Testis (tissue), 2 donors: ENCODE results near the gene ARHGEF10L.

Source experiments
- POLR2A ChIP-seq: fragments of 450-650 bp; IDR thresholded peaks from one replicate; pipeline ENCODE4 v1.6.1; 2017; ENCODE audit warnings: antibody characterized with exemption, mild to moderate bottlenecking, moderate library complexity
- TF ChIP-seq, protein P1 (sequence below), 3 experiments: fragments of 450-650 bp in 2 of 3; fragments of 200-600 bp in 1 of 3; sonication (generic) in 1 of 3; IDR thresholded peaks; one replicate each; pipeline ENCODE4 v1.5.1; 2016 to 2019; ENCODE audit warnings: antibody characterized with exemption in 3 of 3, mild to moderate bottlenecking in 2 of 3, moderate library complexity in 1 of 3

DNA sequence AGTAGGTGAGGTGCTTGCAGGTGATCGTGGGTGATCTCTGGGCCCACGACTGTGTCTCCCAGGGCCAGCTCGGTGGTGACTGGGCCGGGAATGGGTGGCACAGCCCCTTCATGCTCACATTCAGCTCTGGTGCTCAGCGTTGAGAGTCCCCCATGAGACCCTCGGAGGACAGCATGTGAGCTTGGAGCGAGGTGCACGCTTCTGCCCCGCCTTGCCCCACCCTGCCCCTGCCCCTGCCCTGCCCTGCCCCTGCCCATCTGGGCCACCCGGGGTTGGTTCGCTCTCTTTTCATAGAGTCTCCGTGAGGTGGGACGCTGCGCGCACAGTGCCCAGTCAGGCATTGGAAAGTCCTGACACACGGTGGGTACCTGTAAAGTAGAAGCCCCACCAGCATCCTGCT is 140.4 kb downstream of the ARHGEF10L start:
- TF ChIP-seq POLR2A = no peak
- TF ChIP-seq, protein P1, sequence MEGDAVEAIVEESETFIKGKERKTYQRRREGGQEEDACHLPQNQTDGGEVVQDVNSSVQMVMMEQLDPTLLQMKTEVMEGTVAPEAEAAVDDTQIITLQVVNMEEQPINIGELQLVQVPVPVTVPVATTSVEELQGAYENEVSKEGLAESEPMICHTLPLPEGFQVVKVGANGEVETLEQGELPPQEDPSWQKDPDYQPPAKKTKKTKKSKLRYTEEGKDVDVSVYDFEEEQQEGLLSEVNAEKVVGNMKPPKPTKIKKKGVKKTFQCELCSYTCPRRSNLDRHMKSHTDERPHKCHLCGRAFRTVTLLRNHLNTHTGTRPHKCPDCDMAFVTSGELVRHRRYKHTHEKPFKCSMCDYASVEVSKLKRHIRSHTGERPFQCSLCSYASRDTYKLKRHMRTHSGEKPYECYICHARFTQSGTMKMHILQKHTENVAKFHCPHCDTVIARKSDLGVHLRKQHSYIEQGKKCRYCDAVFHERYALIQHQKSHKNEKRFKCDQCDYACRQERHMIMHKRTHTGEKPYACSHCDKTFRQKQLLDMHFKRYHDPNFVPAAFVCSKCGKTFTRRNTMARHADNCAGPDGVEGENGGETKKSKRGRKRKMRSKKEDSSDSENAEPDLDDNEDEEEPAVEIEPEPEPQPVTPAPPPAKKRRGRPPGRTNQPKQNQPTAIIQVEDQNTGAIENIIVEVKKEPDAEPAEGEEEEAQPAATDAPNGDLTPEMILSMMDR (IDR thresholded peaks at IDR 0.05) = no peak
